Dermis microvascular lymphatic vessel endothelial cell (primary cell): ENCODE measurements around the gene CLCF1. TPM values are rescaled to one million over a fixed set of nuclear protein-coding genes. Genes with fewer than 3 reads are reported as not detected.
"Not testable (repeated sequence)": the region's sequence is repeated elsewhere in the genome, so short reads cannot be mapped to it uniquely, and the experiment has no call there.

Source experiments
- DNase-seq, 2 donors: peaks; one replicate each; pipeline versions ENCODE4 v3.0.0 to v3.0.0-alpha.2; 2010; ENCODE audit warnings: low read depth in 2 of 2
- total RNA-seq: library from RNA; depleted of rRNA; stranded (reverse); fragments of >200 nt; gene quantifications from 2 replicates; pipeline ENCODE4 v1.2.1, GENCODE V29; 2014

The CLCF1 gene
- total RNA-seq, 1 donor from 2014 or later, result 1.7 TPM

GRCh38 chr11:67332081-67332691 is 41.2 kb downstream of the CLCF1 start:
- DNase-seq, result no peak

DNA sequence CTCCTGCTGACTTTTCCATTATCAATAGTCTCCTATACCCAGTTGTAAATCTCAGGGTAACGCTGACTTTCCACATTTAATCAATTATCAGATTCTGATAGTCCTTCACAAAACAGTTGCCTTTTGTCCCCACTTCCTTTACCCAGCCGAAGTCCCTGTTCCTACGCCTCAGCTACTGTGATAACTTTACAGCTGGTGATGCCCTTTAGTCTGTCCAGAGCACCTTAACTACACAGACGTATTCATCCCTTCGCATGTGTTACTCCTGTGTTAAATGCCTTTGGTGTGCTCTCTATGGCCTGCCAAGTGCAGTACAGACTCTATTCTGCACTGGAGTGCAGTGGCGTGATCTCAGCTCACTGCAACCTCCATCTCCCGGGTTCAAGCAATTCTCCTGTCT is 49.9 kb downstream of the CLCF1 start:
- DNase-seq, result no peak

DNA sequence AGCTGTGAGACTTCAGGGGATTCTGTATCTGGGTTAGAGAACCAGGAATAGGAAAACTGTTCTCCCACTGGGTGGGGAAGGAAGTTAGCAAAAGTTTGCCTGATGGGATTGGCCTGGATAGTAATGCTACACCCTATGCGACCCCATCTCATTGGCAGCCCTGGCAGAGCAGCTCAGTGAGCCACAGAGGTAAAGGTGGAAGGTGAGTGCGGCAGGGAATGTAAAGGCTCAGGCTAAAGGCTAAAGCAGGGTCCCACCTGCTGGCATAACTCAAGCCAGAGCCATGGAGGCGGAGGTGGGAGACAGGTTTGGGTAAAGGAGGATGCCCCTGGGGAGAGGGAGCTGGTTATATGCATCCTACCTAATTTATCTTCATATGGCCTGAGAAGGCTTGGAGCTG is 51.3 kb downstream of the CLCF1 start:
- DNase-seq, result no peak

GRCh38 chr11:67321313-67321871 is 52.0 kb downstream of the CLCF1 start:
- no peak for DNase-seq

DNA sequence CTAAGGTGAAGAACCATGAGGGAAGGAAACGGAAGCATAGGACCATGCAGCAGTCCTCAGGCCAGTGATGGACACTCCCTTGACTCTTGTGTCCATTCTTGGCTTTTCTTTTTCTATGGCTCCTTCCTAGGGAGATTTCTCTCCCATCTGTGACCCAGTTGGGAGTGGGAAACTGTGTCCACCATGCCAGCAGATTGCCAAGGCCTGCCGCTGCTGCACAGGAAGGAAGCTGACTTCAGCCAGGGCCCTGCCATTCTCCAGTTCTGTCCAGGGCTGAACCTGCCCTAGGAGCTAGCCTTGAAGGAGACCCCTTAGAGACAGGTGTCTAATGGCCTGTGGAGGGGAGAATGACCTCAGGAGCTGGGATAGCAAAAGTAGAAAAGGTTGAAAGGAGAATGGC is 52.7 kb downstream of the CLCF1 start:
- no peak for DNase-seq

DNA sequence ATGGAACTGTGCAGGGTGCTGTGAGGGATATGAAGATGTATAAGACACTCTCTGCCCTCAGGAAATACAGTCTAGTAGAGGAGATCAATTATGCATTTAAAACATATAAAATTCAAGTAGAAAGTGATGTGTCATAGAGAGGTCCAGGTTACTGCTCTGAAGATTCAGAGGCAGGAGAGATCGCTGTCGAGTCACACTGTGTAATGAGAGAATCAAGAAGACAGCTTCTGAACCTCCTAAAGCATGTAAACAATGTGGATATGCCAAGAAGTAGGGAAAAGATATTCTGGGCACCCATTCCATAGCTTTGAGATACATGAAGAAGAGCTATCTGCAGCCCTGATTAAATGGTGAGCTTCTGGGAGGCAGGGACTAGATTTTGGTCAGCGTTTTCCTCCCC is 53.4 kb downstream of the CLCF1 start:
- DNase-seq, result no peak

DNA sequence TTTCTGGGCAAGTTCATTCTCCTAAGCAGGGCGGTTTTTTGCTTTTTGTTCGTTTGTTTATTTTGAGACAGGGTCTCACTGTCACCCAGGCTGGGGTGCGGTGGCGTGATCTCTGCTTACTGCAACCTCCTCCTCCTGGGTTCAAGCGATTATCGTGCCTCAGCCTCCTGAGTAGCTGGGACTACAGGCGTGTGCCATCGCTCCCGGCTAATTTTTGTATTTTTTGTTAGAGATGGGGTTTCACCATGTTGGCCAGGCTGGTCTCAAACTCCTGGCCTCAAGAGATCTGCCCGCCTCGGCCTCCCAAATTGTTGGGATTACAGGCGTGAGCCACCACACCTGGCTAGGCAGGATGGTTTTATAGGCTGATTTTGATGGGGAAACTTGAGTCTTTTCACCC is 54.5 kb downstream of the CLCF1 start:
- not testable (repeated sequence) for DNase-seq

DNA sequence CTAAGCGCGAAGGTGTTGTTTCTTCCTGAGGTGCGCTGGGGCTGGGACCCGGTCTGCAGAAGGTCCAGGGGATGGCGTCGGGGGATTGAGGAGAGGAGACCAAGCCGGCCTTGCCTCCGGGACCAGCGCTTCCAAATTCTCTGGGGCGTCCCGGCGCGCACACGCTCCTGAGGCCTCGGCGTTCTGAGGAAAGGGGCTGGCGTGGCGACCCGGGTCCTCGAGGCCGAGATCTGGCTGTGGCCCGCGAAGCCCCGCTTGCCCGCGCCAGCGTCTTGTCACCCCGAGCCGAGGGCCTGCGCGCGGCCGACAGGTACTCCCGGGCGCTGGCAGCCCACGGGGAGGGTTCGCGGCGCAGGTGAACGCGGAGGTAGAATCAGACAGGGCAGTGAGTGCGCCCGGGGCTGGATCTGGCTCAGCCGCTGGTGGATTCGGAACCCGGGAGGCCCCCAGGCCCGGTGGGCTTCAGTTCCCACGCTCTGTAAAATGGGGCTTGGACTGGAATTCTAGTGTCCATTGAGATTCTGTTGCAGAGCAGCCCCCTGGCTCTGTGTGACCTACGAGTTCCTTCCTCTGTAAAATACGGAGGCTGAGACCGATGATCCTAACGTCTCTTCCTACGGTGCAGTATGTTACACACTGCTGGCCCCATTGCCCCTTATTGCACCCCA is 55.4 kb downstream of the CLCF1 start:
- no peak for DNase-seq

DNA sequence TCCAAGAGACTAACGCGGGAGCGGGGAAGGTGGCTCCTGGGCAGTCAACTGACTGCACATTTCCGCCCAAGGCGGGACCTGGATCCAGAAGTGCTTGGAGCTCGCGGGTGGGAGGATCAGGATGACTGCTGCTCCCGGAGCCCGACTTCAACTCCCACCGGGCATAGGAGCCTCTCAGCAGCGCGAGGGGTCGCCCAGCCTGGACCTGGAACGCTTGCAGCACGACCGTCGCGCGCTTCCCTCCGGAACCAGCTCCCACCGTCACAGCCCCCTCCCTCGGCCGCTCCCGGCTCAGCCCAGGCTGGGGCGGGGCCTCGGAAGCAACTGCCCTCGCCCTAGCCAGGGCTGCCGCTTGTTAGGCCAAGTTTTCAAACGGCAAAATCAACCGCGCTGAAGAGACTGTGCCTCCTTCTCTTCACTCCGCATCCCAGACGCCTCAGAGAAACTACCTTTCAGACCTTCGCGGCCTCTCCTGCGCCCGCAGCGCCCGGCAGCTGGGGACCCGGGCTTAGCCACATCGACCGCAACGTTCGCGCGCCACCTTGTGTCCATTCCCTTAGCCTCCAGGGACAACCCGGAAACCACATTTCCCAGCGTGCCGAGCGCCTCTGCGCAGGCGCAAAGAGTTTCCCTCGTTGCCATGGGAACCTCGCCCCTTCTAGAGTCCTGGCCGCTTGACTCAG is 56.1 kb downstream of the CLCF1 start:
- DNase-seq, result peak; percentile 87 to 93

DNA sequence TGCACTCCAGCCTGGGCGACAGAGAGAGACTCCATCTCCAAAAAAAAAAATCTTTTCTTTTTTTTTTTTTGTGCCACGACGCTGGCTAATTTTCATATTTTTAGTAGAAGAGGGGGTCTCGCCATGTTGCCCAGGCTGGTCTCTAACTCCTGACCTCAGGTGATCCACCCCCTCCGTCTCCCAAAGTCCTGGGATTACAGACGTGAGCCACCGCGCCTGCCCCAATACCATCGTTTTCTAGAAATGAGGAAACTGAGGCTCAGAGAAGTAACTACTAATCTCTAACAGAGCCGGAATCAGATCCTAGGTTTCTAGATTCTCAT is 56.6 kb downstream of the CLCF1 start:
- no peak for DNase-seq

DNA sequence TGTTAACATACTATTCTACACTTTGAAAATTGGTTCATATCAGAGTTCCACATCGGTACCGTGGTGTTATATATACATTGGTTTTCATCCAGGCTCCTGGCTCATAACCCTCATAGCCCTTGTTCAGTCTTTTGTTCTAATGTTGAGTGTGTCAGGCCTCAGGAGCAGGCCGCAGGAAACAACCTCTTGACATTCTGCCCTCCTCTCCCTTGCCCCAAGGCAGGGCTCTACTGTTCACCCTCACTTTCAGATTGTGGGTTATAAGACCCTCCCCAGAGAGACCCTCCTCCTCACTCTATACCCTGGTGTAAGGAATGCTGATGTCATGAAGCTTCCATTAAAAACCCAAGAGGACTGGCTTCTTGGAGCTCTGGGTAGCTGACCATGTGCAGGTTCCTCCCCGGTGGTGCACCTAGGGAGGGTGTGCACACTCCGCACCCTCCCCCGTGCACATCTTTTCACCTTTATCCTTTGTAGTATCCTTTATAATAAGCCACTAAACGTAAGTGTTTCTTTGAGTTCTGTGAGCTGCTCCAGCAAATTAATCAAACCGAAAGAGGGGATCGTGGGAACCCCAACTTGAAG is 58.0 kb downstream of the CLCF1 start:
- no peak for DNase-seq

DNA sequence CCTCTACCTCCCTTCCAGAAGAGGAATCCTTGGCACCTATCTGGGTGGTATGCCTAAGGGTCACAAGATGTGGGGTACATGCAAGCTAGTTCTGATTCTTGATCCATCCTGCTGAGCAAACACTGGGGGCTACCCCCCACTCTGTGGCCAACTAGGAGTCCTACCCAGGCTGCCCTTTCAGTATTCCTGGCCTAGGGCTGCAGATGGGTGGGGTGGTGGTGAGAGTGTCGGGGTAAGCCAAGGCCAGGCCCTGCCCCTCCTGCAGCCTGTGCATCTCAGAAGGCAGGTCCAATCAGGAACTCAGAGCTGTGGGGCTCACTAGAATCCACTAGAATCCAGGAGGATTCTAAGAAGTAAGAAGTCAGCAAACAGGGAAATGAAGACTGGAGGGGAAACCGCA is 59.2 kb downstream of the CLCF1 start:
- DNase-seq, result no peak

Other genes with a start within 250 kb of the CLCF1 start
- gene GRK2, start 107.1 kb downstream of the CLCF1 start, total RNA-seq, result 25.9 and 37.7 TPM in 2 replicates
- 17.7 and 24.8 TPM in 2 replicates for gene ANKRD13D, start 84.3 kb downstream of the CLCF1 start, total RNA-seq
- gene SSH3, start 70.1 kb downstream of the CLCF1 start, total RNA-seq, result 7.2 and 11.5 TPM in 2 replicates
- 26.2 and 32.4 TPM in 2 replicates for gene POLD4, start 20.1 kb downstream of the CLCF1 start, total RNA-seq
- 3.6 and 5.3 TPM in 2 replicates for gene RAD9A, start 18.4 kb upstream of the CLCF1 start, total RNA-seq
- 234 and 250 TPM in 2 replicates for gene PPP1CA, start 28.3 kb upstream of the CLCF1 start, total RNA-seq
- 0.13 TPM in 2 replicates for gene TBC1D10C, start 30.5 kb upstream of the CLCF1 start, total RNA-seq
- 0.13 and 0.26 TPM in 2 replicates for gene CARNS1, start 42.1 kb upstream of the CLCF1 start, total RNA-seq
- 30.5 and 31.5 TPM in 2 replicates for gene RPS6KB2, start 54.9 kb upstream of the CLCF1 start, total RNA-seq
- 0.51 TPM in 1 of 2 replicates, not detected in the other for gene PTPRCAP, start 64.1 kb upstream of the CLCF1 start, total RNA-seq
- gene CORO1B, start 69.9 kb upstream of the CLCF1 start, total RNA-seq, result 117 and 144 TPM in 2 replicates
- gene GPR152, start 79.1 kb upstream of the CLCF1 start, total RNA-seq, result not detected in 2 replicates
- gene CABP4, start 81.8 kb upstream of the CLCF1 start, total RNA-seq, result 0.89 and 1.5 TPM in 2 replicates
- gene TMEM134, start 95.7 kb upstream of the CLCF1 start, total RNA-seq, result 11.9 and 35.1 TPM in 2 replicates
- 79.5 and 104 TPM in 2 replicates for gene AIP, start 109.4 kb upstream of the CLCF1 start, total RNA-seq
- gene PITPNM1, start 131.8 kb upstream of the CLCF1 start, total RNA-seq, result 6.3 and 7.3 TPM in 2 replicates
- gene CDK2AP2, start 134.6 kb upstream of the CLCF1 start, total RNA-seq, result 15.3 and 18.7 TPM in 2 replicates
- not detected in 2 replicates for gene CABP2, start 149.8 kb upstream of the CLCF1 start, total RNA-seq
- gene GSTP1, start 210.2 kb upstream of the CLCF1 start, total RNA-seq, result 721 and 972 TPM in 2 replicates
- 161 and 166 TPM in 2 replicates for gene NDUFV1, start 233.3 kb upstream of the CLCF1 start, total RNA-seq